Mesenchymal stem cell (in vitro differentiated cells and primary cell): ENCODE data around the gene TLE5.

Source experiments
- DNase-seq: peaks from one replicate; pipeline ENCODE4 v3.0.0-alpha.2; 2013
- H2AFZ ChIP-seq: one replicate; pipeline ENCODE4 v1.6.1; 2013; ENCODE audit warnings: low read depth, mild to moderate bottlenecking, control low read depth, inconsistent platforms, low read length, moderate library complexity
- H2AK5ac ChIP-seq: 2 replicates; pipeline ENCODE4 v1.6.1; 2013; ENCODE audit warnings: low read length, moderate library complexity, mild to moderate bottlenecking, inconsistent platforms; ENCODE audit not compliant: severe bottlenecking
- H2BK120ac ChIP-seq: one replicate; pipeline ENCODE4 v1.6.1; 2013; ENCODE audit warnings: low read depth, mild to moderate bottlenecking, inconsistent platforms, low read length, moderate library complexity
- H2BK12ac ChIP-seq, 2 experiments: one replicate each; pipeline ENCODE4 v1.6.1; 2013; ENCODE audit warnings: inconsistent platforms in 2 of 2, low read length in 2 of 2, mild to moderate bottlenecking in 2 of 2, moderate library complexity in 2 of 2, control low read depth in 1 of 2
- H2BK15ac ChIP-seq: one replicate; pipeline ENCODE4 v1.6.1; 2013; ENCODE audit warnings: mild to moderate bottlenecking, low read depth, inconsistent platforms; ENCODE audit not compliant: poor library complexity, severe bottlenecking
- H2BK5ac ChIP-seq: 2 replicates; pipeline ENCODE4 v1.6.1; 2013; ENCODE audit warnings: low read depth, mild to moderate bottlenecking, low read length, control low read depth, inconsistent platforms; ENCODE audit not compliant: poor library complexity, severe bottlenecking
- H3K14ac ChIP-seq, 2 experiments: one replicate each; pipeline ENCODE4 v1.6.1; 2013; ENCODE audit warnings: inconsistent platforms in 2 of 2, low read length in 2 of 2, control low read depth in 1 of 2, mild to moderate bottlenecking in 1 of 2, moderate library complexity in 1 of 2
- H3K18ac ChIP-seq, 2 experiments: one replicate each; pipeline ENCODE4 v1.6.1; 2013; ENCODE audit warnings: inconsistent platforms in 2 of 2, low read length in 2 of 2, control low read depth in 1 of 2, low read depth in 1 of 2, mild to moderate bottlenecking in 1 of 2
- H3K23ac ChIP-seq, 2 experiments: one replicate each; pipeline ENCODE4 v1.6.1; 2013; ENCODE audit warnings: inconsistent platforms in 2 of 2, low read length in 2 of 2, mild to moderate bottlenecking in 2 of 2, moderate library complexity in 2 of 2, control low read depth in 1 of 2
- H3K27ac ChIP-seq: 2 replicates; pipeline ENCODE4 v1.5.1; 2013; ENCODE audit warnings: mild to moderate bottlenecking, moderate library complexity, low read length, control low read depth, inconsistent platforms; ENCODE audit not compliant: poor library complexity, severe bottlenecking
- H3K27me3 ChIP-seq, 2 experiments: 2 replicates each; pipeline versions ENCODE4 v1.6.1 to v1.7.0; 2013; ENCODE audit warnings: low read length in 2 of 2, mild to moderate bottlenecking in 2 of 2, moderate library complexity in 2 of 2, control low read depth in 1 of 2, inconsistent platforms in 1 of 2; ENCODE audit not compliant: control insufficient read depth in 1 of 2, insufficient read depth in 1 of 2
- H3K36me3 ChIP-seq, 2 experiments: 2 replicates each; pipeline versions ENCODE4 v1.6.1 to v1.7.0; 2013; ENCODE audit warnings: low read length in 2 of 2, control low read depth in 1 of 2, inconsistent platforms in 1 of 2, low read depth in 1 of 2, mild to moderate bottlenecking in 1 of 2; ENCODE audit not compliant: insufficient read depth in 2 of 2, control insufficient read depth in 1 of 2
- H3K4ac ChIP-seq, 2 experiments: one replicate each; pipeline ENCODE4 v1.6.1; 2013; ENCODE audit warnings: inconsistent platforms in 2 of 2, low read length in 2 of 2, mild to moderate bottlenecking in 2 of 2, moderate library complexity in 2 of 2, control low read depth in 1 of 2, low read depth in 1 of 2
- H3K4me1 ChIP-seq: 2 replicates; pipeline ENCODE4 v1.6.1; 2013; ENCODE audit warnings: low read depth, low read length, control low read depth; ENCODE audit not compliant: control insufficient read depth, insufficient read depth
- H3K4me2 ChIP-seq: 2 replicates; pipeline ENCODE4 v1.6.1; 2013; ENCODE audit warnings: low read length, mild to moderate bottlenecking, inconsistent platforms; ENCODE audit not compliant: poor library complexity, severe bottlenecking
- H3K4me3 ChIP-seq, 2 experiments: 2 replicates each; pipeline versions ENCODE4 v1.5.1 to v1.7.0; 2013; ENCODE audit warnings: low read length in 2 of 2, mild to moderate bottlenecking in 2 of 2, control low read depth in 1 of 2, low read depth in 1 of 2; ENCODE audit not compliant: insufficient read depth in 1 of 2
- H3K79me1 ChIP-seq: replicated peaks from 2 replicates; pipeline ENCODE4 v1.6.1; 2013; ENCODE audit warnings: mild to moderate bottlenecking, control low read depth, low read length, inconsistent platforms; ENCODE audit not compliant: poor library complexity, severe bottlenecking
- H3K9ac ChIP-seq: 2 replicates; pipeline ENCODE4 v1.7.0; 2013; ENCODE audit warnings: mild to moderate bottlenecking, low read length, moderate library complexity
- H3K9me3 ChIP-seq: 2 replicates; pipeline ENCODE4 v1.7.0; 2013; ENCODE audit warnings: mild to moderate bottlenecking, low read length; ENCODE audit not compliant: control insufficient read depth
- H4K8ac ChIP-seq: one replicate; pipeline ENCODE4 v1.6.1; 2013; ENCODE audit warnings: inconsistent platforms, mild to moderate bottlenecking, low read length, moderate library complexity
- H4K91ac ChIP-seq: one replicate; pipeline ENCODE4 v1.6.1; 2013; ENCODE audit warnings: mild to moderate bottlenecking, low read length, inconsistent platforms
- WGBS: methylation state at CpG from one replicate; pipeline ENCODE4 v1.1.7; 2013; ENCODE audit warnings: mixed read lengths; 5-methylcytosine and 5-hydroxymethylcytosine counted together

The TLE5 gene

GRCh38 chr19:3046698-3047495 lies 15.4 kb downstream of the TLE5 start:
- Histone ChIP-seq H3K4me2 (peak overlapping the region; percentile 81), H2AFZ (no peak overlapping the region), H2BK12ac (no peak overlapping the region), H3K18ac (no peak overlapping the region), H2BK5ac (no peak overlapping the region), H3K23ac (no peak overlapping the region), H3K36me3 (no peaks in the 10 kb centered on the region), H2AK5ac (no peak overlapping the region), H3K9ac (no peak overlapping the region), H3K4ac (no peak overlapping the region), H2BK120ac (peak overlapping the region; percentile 93), H4K91ac (no peak overlapping the region), H4K8ac (no peak overlapping the region), H3K27ac (no peak overlapping the region), H3K79me1 (no peaks in the 10 kb centered on the region), H3K9me3 (no peaks in the 10 kb centered on the region), H3K27me3 (peaks cover 0 to 4% of the 10 kb centered on the region in 2 experiments), H3K14ac (no peak overlapping the region), H3K4me3 (peak overlapping the region; percentile 26 to 70), H2BK15ac (peak overlapping the region; percentile 78), H3K4me1 (peaks cover 7% of the 10 kb centered on the region)
- DNase-seq: no peak
- under 1% methylated on average over 29 of the region's 47 CpGs for WGBS

- Histone ChIP-seq H3K4me3 (no peak overlapping the region), H2BK12ac (no peak overlapping the region), H3K4ac (no peak overlapping the region), H3K36me3 (no peaks in the 10 kb centered on the region), H3K27ac (no peak overlapping the region), H2AK5ac (no peak overlapping the region), H3K9me3 (no peaks in the 10 kb centered on the region), H3K23ac (no peak overlapping the region), H3K79me1 (no peaks in the 10 kb centered on the region), H4K8ac (no peak overlapping the region), H3K9ac (no peak overlapping the region), H2BK15ac (no peak overlapping the region), H4K91ac (no peak overlapping the region), H3K27me3 (peaks cover 2 to 5% of the 10 kb centered on the region in 2 experiments), H3K18ac (no peak overlapping the region), H3K4me2 (no peak overlapping the region), H2AFZ (no peak overlapping the region), H3K4me1 (peaks cover 12% of the 10 kb centered on the region), H3K14ac (no peak overlapping the region), H2BK120ac (no peak overlapping the region), H2BK5ac (no peak overlapping the region)
- 19% methylated on average over 7 of the region's 16 CpGs for WGBS
- DNase-seq: no peak
Observed at GRCh38 chr19:3045885-3046697, 16.2 kb downstream of the TLE5 start.

- H3K9me3 ChIP-seq: no peaks in the 10 kb centered on the region
- H3K4me1 ChIP-seq: peaks cover 12% of the 10 kb centered on the region
- H3K23ac ChIP-seq: no peak overlapping the region
- no peak overlapping the region for H3K4me2 ChIP-seq
- H4K8ac ChIP-seq: no peak overlapping the region
- no peaks in the 10 kb centered on the region for H3K79me1 ChIP-seq
- DNase-seq: no peak
- no peak overlapping the region for H3K4me3 ChIP-seq
- H2AFZ ChIP-seq: no peak overlapping the region
- 89% methylated on average over 6 of the region's 6 CpGs for WGBS
- H3K4ac ChIP-seq: no peak overlapping the region
- H3K14ac ChIP-seq: no peak overlapping the region
- no peak overlapping the region for H3K18ac ChIP-seq
- H3K27me3 ChIP-seq: peaks cover 0 to 5% of the 10 kb centered on the region in 2 experiments
- no peak overlapping the region for H3K9ac ChIP-seq
- peak overlapping the region in 1 of 2 experiments; percentile 84 for H2BK12ac ChIP-seq
- no peaks in the 10 kb centered on the region for H3K36me3 ChIP-seq
- H3K27ac ChIP-seq: no peak overlapping the region
- no peak overlapping the region for H2AK5ac ChIP-seq
- peak overlapping the region; percentile 62 for H4K91ac ChIP-seq
- H2BK5ac ChIP-seq: no peak overlapping the region
- no peak overlapping the region for H2BK120ac ChIP-seq
- no peak overlapping the region for H2BK15ac ChIP-seq
Observed at GRCh38 chr19:3045191-3045590, 17.1 kb downstream of the TLE5 start.

GRCh38 chr19:3042621-3043267 lies 19.6 kb downstream of the TLE5 start:
- Histone ChIP-seq H4K8ac (peak overlapping the region; percentile 38), H3K4me1 (peaks cover 14% of the 10 kb centered on the region), H3K18ac (no peak overlapping the region), H2AFZ (no peak overlapping the region), H2BK15ac (no peak overlapping the region), H3K36me3 (no peaks in the 10 kb centered on the region), H3K4me3 (no peak overlapping the region), H3K4ac (no peak overlapping the region), H3K27me3 (peaks cover 0 to 5% of the 10 kb centered on the region in 2 experiments), H2AK5ac (no peak overlapping the region), H3K14ac (no peak overlapping the region), H3K79me1 (no peaks in the 10 kb centered on the region), H2BK120ac (peak overlapping the region; percentile 64), H3K4me2 (no peak overlapping the region), H3K27ac (no peak overlapping the region), H3K23ac (no peak overlapping the region), H2BK5ac (no peak overlapping the region), H4K91ac (no peak overlapping the region), H3K9me3 (no peaks in the 10 kb centered on the region), H2BK12ac (no peak overlapping the region), H3K9ac (peak overlapping the region; percentile 48)
- DNase-seq: no peak
- WGBS: 67% methylated on average over 14 of the region's 15 CpGs
